HL-60/S4 (cell line): ENCODE data around the gene CTXND2.
"Not testable (repeated sequence)": the region's sequence is repeated elsewhere in the genome, so short reads cannot be mapped to it uniquely, and the experiment has no call there.

ENCODE experiments used
- in situ Hi-C: fragments of 300-500 bp; cut with MboI; formaldehyde crosslinking; loops from 2 replicates; pipeline ENCODE4 v1.14.3; 2022; ENCODE audit warnings: low sequenced_read_pairs

CTXND2 gene

GRCh38 chr1:150890033-150890416 is 3.1 kb downstream of the CTXND2 start:
- in situ Hi-C loops, result no loop called here

GRCh38 chr1:150893336-150893913 is 6.5 kb downstream of the CTXND2 start:
- in situ Hi-C loops, result no loop called here

GRCh38 chr1:150895618-150896017 is 8.7 kb downstream of the CTXND2 start:
- in situ Hi-C loops, result no loop called here

- in situ Hi-C loops, result not testable (repeated sequence)
These were observed 12.9 kb downstream of the CTXND2 start for GRCh38 chr1:150899795-150900194.

GRCh38 chr1:150902346-150902745 is 15.4 kb downstream of the CTXND2 start:
- in situ Hi-C loops, result no loop called here

GRCh38 chr1:150902751-150903150 is 15.8 kb downstream of the CTXND2 start:
- in situ Hi-C loops, result no loop called here

- in situ Hi-C loops, result no loop called here
These were observed 18.4 kb downstream of the CTXND2 start for GRCh38 chr1:150905301-150905700.

GRCh38 chr1:150906329-150906728 is 19.4 kb downstream of the CTXND2 start:
- in situ Hi-C loops, result no loop called here

- in situ Hi-C loops, result no loop called here
These were observed 19.9 kb downstream of the CTXND2 start for GRCh38 chr1:150906813-150907212.

- in situ Hi-C loops, result no loop called here
These were observed 22.7 kb downstream of the CTXND2 start for GRCh38 chr1:150909585-150910180.

GRCh38 chr1:150912623-150913022 is 25.7 kb downstream of the CTXND2 start:
- in situ Hi-C loops, result no loop called here

GRCh38 chr1:150917387-150917786 is 30.5 kb downstream of the CTXND2 start:
- in situ Hi-C loops, result no loop called here

- in situ Hi-C loops, result no loop called here
These were observed 35.6 kb downstream of the CTXND2 start for GRCh38 chr1:150922519-150922975.

- in situ Hi-C loops, result no loop called here
These were observed 38.1 kb downstream of the CTXND2 start for GRCh38 chr1:150925080-150925479.

GRCh38 chr1:150926097-150926741 is 39.3 kb downstream of the CTXND2 start, which contains the start of gene SETDB1:
Gene SETDB1 (plus strand): TSS chr1:150926363. CDS start chr1:150927715, 1,352 bp downstream.
- in situ Hi-C loops, result no loop called here

- in situ Hi-C loops, result no loop called here
These were observed 40.7 kb downstream of the CTXND2 start for GRCh38 chr1:150927624-150928023.

GRCh38 chr1:150928286-150928685 is 41.4 kb downstream of the CTXND2 start:
- in situ Hi-C loops, result no loop called here

- in situ Hi-C loops, result not testable (repeated sequence)
These were observed 41.8 kb downstream of the CTXND2 start for GRCh38 chr1:150928775-150929174.

- in situ Hi-C loops, result no loop called here
These were observed 44.8 kb downstream of the CTXND2 start for GRCh38 chr1:150931773-150932172.

GRCh38 chr1:150944856-150945255 is 57.9 kb downstream of the CTXND2 start:
- in situ Hi-C loops, result no loop called here

- in situ Hi-C loops, result no loop called here
These were observed 67.8 kb downstream of the CTXND2 start for GRCh38 chr1:150954708-150955107.

- in situ Hi-C loops, result no loop called here
These were observed 68.3 kb downstream of the CTXND2 start for GRCh38 chr1:150955280-150955679.
